Stomach (tissue), 9 donors: ENCODE data around the gene ANKRD6. TPM values are rescaled to one million over a fixed set of nuclear protein-coding genes. Genes with fewer than 3 reads are reported as not detected.
"Not testable (repeated sequence)": the region's sequence is repeated elsewhere in the genome, so short reads cannot be mapped to it uniquely, and the experiment has no call there.

Source experiments
- DNase-seq, 2 donors: peaks; one replicate each; pipeline versions ENCODE4 v3.0.0 to v3.0.0-alpha.2; 2013 to 2019
- H3K27ac ChIP-seq, 5 donors: fragments of 200-600 bp in 4 of 5; sonication (generic) in 4 of 5; one replicate each; pipeline ENCODE4 v1.5.1; 2013 to 2019; ENCODE audit warnings: mild to moderate bottlenecking in 1 of 5, moderate library complexity in 1 of 5
- H3K27me3 ChIP-seq, 3 donors: fragments of 200-600 bp; sonication (generic); one replicate each; pipeline ENCODE4 v1.5.1; 2017 to 2019; ENCODE audit warnings: mixed run types in 1 of 3
- H3K36me3 ChIP-seq, 4 donors: fragments of 200-600 bp; sonication (generic); 1 replicate in 3 of 4; 2 replicates in 1 of 4; pipeline ENCODE4 v1.5.1; 2016 to 2019
- H3K4me1 ChIP-seq, 4 donors: fragments of 200-600 bp; sonication (generic); one replicate each; pipeline ENCODE4 v1.5.1; 2016 to 2019
- H3K4me3 ChIP-seq, 4 donors: fragments of 200-600 bp; sonication (generic) in 3 of 4; one replicate each; pipeline ENCODE4 v1.5.1; 2016 to 2019; ENCODE audit warnings: mild to moderate bottlenecking in 1 of 4
- H3K9me3 ChIP-seq, 4 donors: fragments of 200-600 bp; sonication (generic); one replicate each; pipeline ENCODE4 v1.5.1; 2016 to 2019
- CTCF ChIP-seq, 7 experiments: fragments of 450-650 bp in 4 of 7; fragments of 200-600 bp in 3 of 7; sonication (generic) in 3 of 7; IDR thresholded peaks; one replicate each; pipeline ENCODE4 v1.5.1; 2016 to 2019; ENCODE audit warnings: antibody characterized with exemption in 7 of 7, control low read depth in 2 of 7, mild to moderate bottlenecking in 1 of 7
- EP300 ChIP-seq: sonication (generic); formaldehyde crosslinking; IDR thresholded peaks from one replicate; pipeline ENCODE4 v1.6.1; 2017; ENCODE audit warnings: antibody characterized with exemption
- POLR2A ChIP-seq, 4 donors: fragments of 450-650 bp; IDR thresholded peaks; one replicate each; pipeline ENCODE4 v1.6.1; 2016; ENCODE audit warnings: antibody characterized with exemption in 4 of 4, control low read depth in 2 of 4, mild to moderate bottlenecking in 1 of 4, moderate library complexity in 1 of 4
- POLR2AphosphoS5 ChIP-seq, 3 donors: sonication (generic); formaldehyde crosslinking; IDR thresholded peaks; one replicate each; pipeline ENCODE4 v1.6.1; 2016; ENCODE audit warnings: antibody characterized with exemption in 3 of 3
- WGBS, 5 donors: extraction: QIAGEN DNeasy Blood & Tissue Kit in 3 of 5; methylation state at CpG; one replicate each; pipeline versions ENCODE4 v1.1.5 to v1.1.7; 2013 to 2018; 5-methylcytosine and 5-hydroxymethylcytosine counted together
- intact Hi-C: fragments of 100-400 bp; cut with DNase I; formaldehyde crosslinking; loops from one replicate; pipeline ENCODE4 v1.15.1; 2023; ENCODE audit warnings: low total_unique reads
- polyA plus RNA-seq, 3 donors: library from polyadenylated mRNA; stranded (reverse); fragments of 200-250 nt; gene quantifications; one replicate each; pipeline ENCODE4 v1.2.3, GENCODE V29; 2013
- total RNA-seq, 5 donors: library from RNA; depleted of rRNA; stranded (reverse); fragments of >200 nt; gene quantifications; one replicate each; pipeline versions ENCODE4 v1.1.0 to v1.2.3, GENCODE V29; 2014 to 2016
- donor health status: healthy with polysubstance abuse.
- donor health status: Bipolar disorder and iron deficiency.
- donor health status: healthy.

ANKRD6 gene
- total and polyA plus RNA-seq, 8 donors = 2.1 to 145 (median 6.1) TPM

GRCh38 chr6:89618026-89618425, 185.1 kb downstream of the ANKRD6 start:
- TF ChIP-seq EP300 (no peak), CTCF (IDR thresholded peaks at IDR 0.05) (no peak), POLR2A (IDR thresholded peaks at IDR 0.05) (no peak), POLR2AphosphoS5 (IDR thresholded peaks at IDR 0.05) (no peak)
- Histone ChIP-seq H3K9me3 (no peaks in the 10 kb centered on the region), H3K27ac (no peak overlapping the region), H3K4me3 (no peak overlapping the region), H3K4me1 (no peaks in the 10 kb centered on the region), H3K36me3 (peaks cover 0 to 39% (median 2%) of the 10 kb centered on the region in 4 donors), H3K27me3 (no peaks in the 10 kb centered on the region)
- no peak for DNase-seq
- intact Hi-C loops = no loop called here
- WGBS, 5 donors = 93 to 99% (median 96%) methylated on average over 6 of the region's 6 CpGs

GRCh38 chr6:89619567-89619966, 186.6 kb downstream of the ANKRD6 start:
- TF ChIP-seq EP300 (no peak), POLR2AphosphoS5 (IDR thresholded peaks at IDR 0.05) (no peak), CTCF (IDR thresholded peaks at IDR 0.05) (no peak), POLR2A (IDR thresholded peaks at IDR 0.05) (no peak)
- Histone ChIP-seq H3K27me3 (no peaks in the 10 kb centered on the region), H3K36me3 (peaks cover 0 to 44% (median 7%) of the 10 kb centered on the region in 4 donors), H3K4me3 (no peak overlapping the region), H3K4me1 (no peaks in the 10 kb centered on the region), H3K27ac (no peak overlapping the region), H3K9me3 (no peaks in the 10 kb centered on the region)
- WGBS, 5 donors = 82 to 89% (median 88%) methylated on average over 6 of the region's 6 CpGs
- no peak for DNase-seq
- intact Hi-C loops = no loop called here

- 88 to 95% (median 91%) methylated on average over 8 of the region's 8 CpGs for WGBS, 5 donors
- H3K27ac ChIP-seq = no peak overlapping the region
Observed at GRCh38 chr6:89623749-89624148, 190.8 kb downstream of the ANKRD6 start.

GRCh38 chr6:89630488-89630887, 197.5 kb downstream of the ANKRD6 start:
- Histone ChIP-seq H3K4me3 (no peak overlapping the region), H3K4me1 (no peaks in the 10 kb centered on the region), H3K27me3 (no peaks in the 10 kb centered on the region), H3K27ac (no peak overlapping the region), H3K9me3 (no peaks in the 10 kb centered on the region), H3K36me3 (peaks cover 3 to 50% (median 48%) of the 10 kb centered on the region in 4 donors)
- DNase-seq = no peak
- WGBS, 5 donors = 78 to 92% (median 82%) methylated on average over 9 of the region's 9 CpGs
- intact Hi-C loops = no loop called here
- no peak for TF ChIP-seq EP300
- TF ChIP-seq POLR2AphosphoS5 (IDR thresholded peaks at IDR 0.05) = no peak
- TF ChIP-seq CTCF (IDR thresholded peaks at IDR 0.05) = no peak
- TF ChIP-seq POLR2A (IDR thresholded peaks at IDR 0.05) = no peak

More at GRCh38 chr6:89623749-89624148, 190.8 kb downstream of the ANKRD6 start:
- no peaks in the 10 kb centered on the region for H3K4me1 ChIP-seq
- H3K9me3 ChIP-seq = no peaks in the 10 kb centered on the region
- intact Hi-C loops = no loop called here
- TF ChIP-seq CTCF (IDR thresholded peaks at IDR 0.05) (no peak), EP300 (no peak), POLR2A (IDR thresholded peaks at IDR 0.05) (no peak), POLR2AphosphoS5 (IDR thresholded peaks at IDR 0.05) (no peak)
- DNase-seq = no peak
- H3K36me3 ChIP-seq = peaks cover 0 to 61% (median 25%) of the 10 kb centered on the region in 4 donors
- H3K27me3 ChIP-seq = no peaks in the 10 kb centered on the region
- no peak overlapping the region for H3K4me3 ChIP-seq

GRCh38 chr6:89636412-89636811, 203.5 kb downstream of the ANKRD6 start:
- WGBS, 5 donors = 96 to 99% (median 98%) methylated on average over 3 of the region's 3 CpGs
- H3K27ac ChIP-seq, intact Hi-C loops, DNase-seq, H3K27me3 ChIP-seq, H3K9me3 ChIP-seq, H3K4me3 ChIP-seq: not testable (repeated sequence)
- peaks cover 3 to 32% (median 26%) of the 10 kb centered on the region in 4 donors for H3K36me3 ChIP-seq
- peaks cover 8 to 25% (median 14%) of the 10 kb centered on the region in 4 donors for H3K4me1 ChIP-seq
